GM12891 (cell line): ENCODE data around the gene MAP3K7.
A peak's percentile ranks its signal among the peaks of the same experiment; 100 is the strongest.

Experiments
- DNase-seq: peaks from one replicate; pipeline ENCODE4 v3.0.0; 2011; ENCODE audit warnings: low spot score; ENCODE audit not compliant: insufficient read length
- FAIRE-seq: peaks from 2 replicates; lab custom pipeline; 2011; peaks lifted over from hg19 to GRCh38; lab: Jason Lieb, UNC
- PAX5 ChIP-seq: IDR thresholded peaks from 2 replicates; pipeline ENCODE4 v1.6.1; 2011; ENCODE audit warnings: low read length, moderate library complexity, mild to moderate bottlenecking; ENCODE audit not compliant: insufficient read depth, severe bottlenecking
- POLR2A ChIP-seq: IDR thresholded peaks from 2 replicates; pipeline ENCODE4 v1.6.1; 2011; ENCODE audit warnings: low read depth, low read length, control low read depth
- POLR2AphosphoS5 ChIP-seq: IDR thresholded peaks from 2 replicates; pipeline ENCODE4 v1.6.1; 2011; ENCODE audit warnings: low read depth, low read length, control low read depth
- POU2F2 ChIP-seq: IDR thresholded peaks from 2 replicates; pipeline ENCODE4 v1.6.1; 2011; ENCODE audit warnings: low read depth, mild to moderate bottlenecking, control low read depth, low read length, moderate library complexity
- SPI1 ChIP-seq: IDR thresholded peaks from 2 replicates; pipeline ENCODE4 v1.6.1; 2011; ENCODE audit warnings: low read depth, low read length, control low read depth
- TAF1 ChIP-seq: IDR thresholded peaks from 2 replicates; pipeline ENCODE4 v1.6.1; 2011; ENCODE audit warnings: low read depth, low read length, control low read depth

MAP3K7 gene

GRCh38 chr6:90483116-90483839 lies 103.6 kb downstream of the MAP3K7 start:
- TF ChIP-seq SPI1 (no peak), PAX5 (no peak), TAF1 (no peak), POU2F2 (no peak), POLR2AphosphoS5 (no peak), POLR2A (no peak)
- FAIRE-seq, result no peak
- DNase-seq, result no peak

GRCh38 chr6:90480666-90481065 lies 106.2 kb downstream of the MAP3K7 start:
- DNase-seq (no peak), FAIRE-seq (no peak)
- TF ChIP-seq POU2F2 (no peak), POLR2AphosphoS5 (no peak), SPI1 (no peak), POLR2A (no peak), PAX5 (no peak), TAF1 (no peak)

- TF ChIP-seq POLR2A (no peak), SPI1 (no peak), PAX5 (no peak), TAF1 (no peak), POLR2AphosphoS5 (no peak), POU2F2 (no peak)
- no peak for DNase-seq
- FAIRE-seq, result no peak
Measured at GRCh38 chr6:90479603-90479926, 107.3 kb downstream of the MAP3K7 start.

- TF ChIP-seq TAF1 (no peak), POU2F2 (no peak), POLR2A (no peak), SPI1 (no peak), PAX5 (no peak), POLR2AphosphoS5 (no peak)
- FAIRE-seq (peak; percentile 94), DNase-seq (no peak)
Measured at GRCh38 chr6:90478789-90479602, 107.9 kb downstream of the MAP3K7 start.

- no peak for FAIRE-seq
- DNase-seq, result no peak
- TF ChIP-seq SPI1, result no peak
Measured at GRCh38 chr6:90478278-90478677, 108.6 kb downstream of the MAP3K7 start.

- DNase-seq, result no peak
- FAIRE-seq, result no peak
- TF ChIP-seq SPI1 (no peak), PAX5 (no peak), POU2F2 (no peak), TAF1 (no peak)
Measured at GRCh38 chr6:90477366-90477765, 109.5 kb downstream of the MAP3K7 start.

- TF ChIP-seq POLR2AphosphoS5, result no peak
- TF ChIP-seq TAF1, result no peak
- no peak for TF ChIP-seq POU2F2
- TF ChIP-seq SPI1, result no peak
- no peak for TF ChIP-seq PAX5
- TF ChIP-seq POLR2A, result no peak
- FAIRE-seq (peak; percentile 41), DNase-seq (no peak)
Measured at GRCh38 chr6:90472716-90473115, 114.2 kb downstream of the MAP3K7 start.

- DNase-seq (no peak), FAIRE-seq (no peak)
- no peak for TF ChIP-seq TAF1
- TF ChIP-seq SPI1, result no peak
- TF ChIP-seq PAX5, result no peak
- TF ChIP-seq POLR2A, result no peak
- no peak for TF ChIP-seq POU2F2
Measured at GRCh38 chr6:90471263-90471662, 115.6 kb downstream of the MAP3K7 start.

GRCh38 chr6:90469906-90470305 lies 117.0 kb downstream of the MAP3K7 start:
- FAIRE-seq, result no peak
- no peak for DNase-seq
- TF ChIP-seq SPI1 (no peak), POU2F2 (no peak), POLR2AphosphoS5 (no peak), TAF1 (no peak), POLR2A (no peak), PAX5 (no peak)

- TF ChIP-seq POLR2A (no peak), TAF1 (no peak), PAX5 (no peak), SPI1 (no peak), POU2F2 (no peak), POLR2AphosphoS5 (no peak)
- FAIRE-seq (no peak), DNase-seq (no peak)
Measured at GRCh38 chr6:90468859-90469258, 118.0 kb downstream of the MAP3K7 start.
